Measurements from ENCODE around the gene ADGRL2.

GRCh38 chr1:81799939-81800694 lies 617 bp upstream of the ADGRL2 start:
- TF ChIP-seq, protein P1, sequence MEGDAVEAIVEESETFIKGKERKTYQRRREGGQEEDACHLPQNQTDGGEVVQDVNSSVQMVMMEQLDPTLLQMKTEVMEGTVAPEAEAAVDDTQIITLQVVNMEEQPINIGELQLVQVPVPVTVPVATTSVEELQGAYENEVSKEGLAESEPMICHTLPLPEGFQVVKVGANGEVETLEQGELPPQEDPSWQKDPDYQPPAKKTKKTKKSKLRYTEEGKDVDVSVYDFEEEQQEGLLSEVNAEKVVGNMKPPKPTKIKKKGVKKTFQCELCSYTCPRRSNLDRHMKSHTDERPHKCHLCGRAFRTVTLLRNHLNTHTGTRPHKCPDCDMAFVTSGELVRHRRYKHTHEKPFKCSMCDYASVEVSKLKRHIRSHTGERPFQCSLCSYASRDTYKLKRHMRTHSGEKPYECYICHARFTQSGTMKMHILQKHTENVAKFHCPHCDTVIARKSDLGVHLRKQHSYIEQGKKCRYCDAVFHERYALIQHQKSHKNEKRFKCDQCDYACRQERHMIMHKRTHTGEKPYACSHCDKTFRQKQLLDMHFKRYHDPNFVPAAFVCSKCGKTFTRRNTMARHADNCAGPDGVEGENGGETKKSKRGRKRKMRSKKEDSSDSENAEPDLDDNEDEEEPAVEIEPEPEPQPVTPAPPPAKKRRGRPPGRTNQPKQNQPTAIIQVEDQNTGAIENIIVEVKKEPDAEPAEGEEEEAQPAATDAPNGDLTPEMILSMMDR (optimal IDR thresholded peaks at IDR 0.05 in 1 of 3, IDR thresholded peaks at IDR 0.05 in 1 of 3, conservative IDR thresholded peaks at IDR 0.05 in 1 of 3; ENCODE audit: extremely low read depth in 1 of 3, insufficient read depth in 2 of 3, low read length in 3 of 3): no peak
- peak; percentile 61 for TF ChIP-seq EZH2 (IDR thresholded peaks at IDR 0.05; ENCODE audit: low read length)

All from keratinocyte (primary cell).